Measurements from ENCODE around the gene RCAN3. TPM values are rescaled to one million over a fixed set of nuclear protein-coding genes. Genes with fewer than 3 reads are reported as not detected.

The RCAN3 gene
- total and polyA plus RNA-seq, 10 of the 15 experiments (the other 5 are each of a cell fraction or from before 2014, with no cell fraction given), result 0.02 to 0.46 (median 0.06) TPM; not detected in 3

DNA sequence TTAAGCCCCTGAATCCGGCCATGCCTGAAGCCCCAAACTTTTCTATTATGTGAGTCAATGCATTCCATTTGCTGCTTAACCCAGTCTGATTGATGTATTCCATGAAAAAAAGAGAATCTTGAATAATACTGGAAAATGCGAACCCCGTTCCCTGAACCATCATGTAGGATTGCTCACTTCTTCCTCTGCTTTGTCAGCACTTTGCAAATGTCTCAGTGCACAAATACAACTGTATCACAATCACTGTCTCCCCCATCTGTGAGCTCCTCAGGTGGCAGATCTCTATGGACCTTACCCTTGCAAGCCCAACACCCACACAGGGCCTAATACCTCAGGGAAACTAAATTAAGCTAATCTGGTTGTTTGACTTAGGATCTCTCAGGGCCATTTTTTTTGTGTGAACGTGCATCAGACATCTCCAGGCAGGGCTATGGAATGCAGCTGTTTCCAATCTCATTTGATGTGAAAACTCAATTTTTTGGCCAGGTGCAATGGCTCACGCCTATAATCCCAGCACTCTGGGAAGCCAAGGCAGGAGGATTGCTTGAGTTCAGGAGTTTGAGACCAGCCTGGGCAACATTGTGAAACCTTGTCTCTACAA, 2.1 kb upstream of the RCAN3 start (continued):
- TF ChIP-seq, protein P1, sequence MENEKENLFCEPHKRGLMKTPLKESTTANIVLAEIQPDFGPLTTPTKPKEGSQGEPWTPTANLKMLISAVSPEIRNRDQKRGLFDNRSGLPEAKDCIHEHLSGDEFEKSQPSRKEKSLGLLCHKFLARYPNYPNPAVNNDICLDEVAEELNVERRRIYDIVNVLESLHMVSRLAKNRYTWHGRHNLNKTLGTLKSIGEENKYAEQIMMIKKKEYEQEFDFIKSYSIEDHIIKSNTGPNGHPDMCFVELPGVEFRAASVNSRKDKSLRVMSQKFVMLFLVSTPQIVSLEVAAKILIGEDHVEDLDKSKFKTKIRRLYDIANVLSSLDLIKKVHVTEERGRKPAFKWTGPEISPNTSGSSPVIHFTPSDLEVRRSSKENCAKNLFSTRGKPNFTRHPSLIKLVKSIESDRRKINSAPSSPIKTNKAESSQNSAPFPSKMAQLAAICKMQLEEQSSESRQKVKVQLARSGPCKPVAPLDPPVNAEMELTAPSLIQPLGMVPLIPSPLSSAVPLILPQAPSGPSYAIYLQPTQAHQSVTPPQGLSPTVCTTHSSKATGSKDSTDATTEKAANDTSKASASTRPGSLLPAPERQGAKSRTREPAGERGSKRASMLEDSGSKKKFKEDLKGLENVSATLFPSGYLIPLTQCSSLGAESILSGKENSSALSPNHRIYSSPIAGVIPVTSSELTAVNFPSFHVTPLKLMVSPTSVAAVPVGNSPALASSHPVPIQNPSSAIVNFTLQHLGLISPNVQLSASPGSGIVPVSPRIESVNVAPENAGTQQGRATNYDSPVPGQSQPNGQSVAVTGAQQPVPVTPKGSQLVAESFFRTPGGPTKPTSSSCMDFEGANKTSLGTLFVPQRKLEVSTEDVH (IDR thresholded peaks at IDR 0.05; ENCODE audit: low read depth, partially characterized antibody), result no peak
- TF ChIP-seq NBN (IDR thresholded peaks at IDR 0.05), result no peak
- TF ChIP-seq, protein P2, sequence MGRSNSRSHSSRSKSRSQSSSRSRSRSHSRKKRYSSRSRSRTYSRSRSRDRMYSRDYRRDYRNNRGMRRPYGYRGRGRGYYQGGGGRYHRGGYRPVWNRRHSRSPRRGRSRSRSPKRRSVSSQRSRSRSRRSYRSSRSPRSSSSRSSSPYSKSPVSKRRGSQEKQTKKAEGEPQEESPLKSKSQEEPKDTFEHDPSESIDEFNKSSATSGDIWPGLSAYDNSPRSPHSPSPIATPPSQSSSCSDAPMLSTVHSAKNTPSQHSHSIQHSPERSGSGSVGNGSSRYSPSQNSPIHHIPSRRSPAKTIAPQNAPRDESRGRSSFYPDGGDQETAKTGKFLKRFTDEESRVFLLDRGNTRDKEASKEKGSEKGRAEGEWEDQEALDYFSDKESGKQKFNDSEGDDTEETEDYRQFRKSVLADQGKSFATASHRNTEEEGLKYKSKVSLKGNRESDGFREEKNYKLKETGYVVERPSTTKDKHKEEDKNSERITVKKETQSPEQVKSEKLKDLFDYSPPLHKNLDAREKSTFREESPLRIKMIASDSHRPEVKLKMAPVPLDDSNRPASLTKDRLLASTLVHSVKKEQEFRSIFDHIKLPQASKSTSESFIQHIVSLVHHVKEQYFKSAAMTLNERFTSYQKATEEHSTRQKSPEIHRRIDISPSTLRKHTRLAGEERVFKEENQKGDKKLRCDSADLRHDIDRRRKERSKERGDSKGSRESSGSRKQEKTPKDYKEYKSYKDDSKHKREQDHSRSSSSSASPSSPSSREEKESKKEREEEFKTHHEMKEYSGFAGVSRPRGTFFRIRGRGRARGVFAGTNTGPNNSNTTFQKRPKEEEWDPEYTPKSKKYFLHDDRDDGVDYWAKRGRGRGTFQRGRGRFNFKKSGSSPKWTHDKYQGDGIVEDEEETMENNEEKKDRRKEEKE (IDR thresholded peaks at IDR 0.05), result no peak

DNA sequence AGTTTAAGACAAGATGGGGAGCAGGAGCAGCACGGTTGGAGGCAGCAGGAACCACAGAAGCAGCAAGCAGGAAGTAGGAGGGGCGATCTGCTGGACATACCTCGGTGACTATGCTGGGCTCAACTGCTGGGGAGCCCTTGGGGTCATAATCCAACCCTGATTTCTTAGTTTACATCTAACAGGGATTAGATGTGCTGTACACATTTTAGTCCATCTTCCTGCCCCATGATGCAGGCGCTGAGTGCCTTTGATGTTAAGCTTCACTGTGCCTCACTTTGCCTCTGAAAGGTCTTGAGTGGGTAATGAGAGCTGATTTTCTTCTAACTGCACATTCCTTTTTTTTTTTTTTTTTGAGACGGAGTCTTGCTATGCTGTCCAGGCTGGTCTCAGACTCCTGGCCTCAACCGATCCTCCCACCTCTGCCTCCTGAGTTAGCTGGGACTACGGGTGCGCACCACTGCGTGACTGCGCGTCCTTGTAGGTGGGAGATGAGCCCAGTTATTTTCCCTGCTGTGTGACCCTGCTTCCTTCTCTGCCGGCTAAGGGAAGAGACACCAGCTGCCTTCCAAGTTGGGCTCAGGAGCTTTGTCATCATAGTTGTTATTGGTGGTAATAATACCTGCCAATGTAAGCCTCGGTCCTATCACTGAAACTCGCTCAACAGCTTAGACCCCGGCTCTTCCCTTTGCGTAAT, 1.1 kb upstream of the RCAN3 start:
- H3K4me3 ChIP-seq, result peak overlapping the region; percentile 80; the same call in 1 of the 2 replicates
- peak; percentile 78 for FAIRE-seq
- no peaks in the 10 kb centered on the region for H3K79me2 ChIP-seq (ENCODE audit: control insufficient read depth, insufficient read depth, low read length)
- no peaks in the 10 kb centered on the region; the same call in 1 of the 2 replicates for H4K20me1 ChIP-seq (ENCODE audit: control insufficient read depth, insufficient read depth)
- H3K36me3 ChIP-seq (ENCODE audit: control insufficient read depth in 2 of 2, insufficient read depth in 2 of 2, low read length in 1 of 2), result no peaks in the 10 kb centered on the region
- ChIA-PET POLR2A (no interaction called here), CTCF (interaction anchor here (0.6 to 1.1 kb wide), 3 partner anchors 15 to 59 kb away, joined by 3 to 6 read pairs (median 3); no protein-coding TSS in a partner anchor), RAD21 (ENCODE audit: unreplicated experiment) (interaction anchor here (0.6 kb wide), 1 partner anchor 47 kb away, joined by 3 read pairs; no protein-coding TSS in a partner anchor), SMC1A (ENCODE audit: uncharacterized antibody, unreplicated experiment) (interaction anchor here (1.0 kb wide), 1 partner anchor 13 kb away, joined by 4 read pairs; no protein-coding TSS in a partner anchor)
- H3K27me3 ChIP-seq (replicated peaks in 1 of 2; ENCODE audit: control insufficient read depth in 2 of 2, insufficient read depth in 2 of 2, low read length in 1 of 2), result peaks cover 10 to 20% of the 10 kb centered on the region in 2 experiments
- WGBS (ENCODE audit: insufficient coverage, insufficient replicate concordance, low lambda C conversion rate, missing lambda C conversion rate), result 26% methylated on average over 14 of the region's 16 CpGs
- peak overlapping the region; percentile 96 for H3K4me2 ChIP-seq (ENCODE audit: control insufficient read depth, insufficient read depth)
- in situ Hi-C loops (cut with MboI) (no loop called here), intact Hi-C loops (cut with micrococcal nuclease; ENCODE audit: unreplicated experiment) (no loop called here)
- no peak overlapping the region for H3K27ac ChIP-seq (ENCODE audit: control insufficient read depth, insufficient read depth)
- ATAC-seq, result peak; percentile 45; the same call in 1 of the 3 replicates
- H3K9ac ChIP-seq (ENCODE audit: control insufficient read depth, insufficient read depth, low read length), result no peak overlapping the region
- H3K4me1 ChIP-seq (ENCODE audit: control insufficient read depth, insufficient read depth, low read length), result peaks cover 8% of the 10 kb centered on the region
- H3K9me3 ChIP-seq (replicated peaks; ENCODE audit: control insufficient read depth, insufficient read depth, low read length), result no peaks in the 10 kb centered on the region
- BruUV-seq (replicated peaks), result no TSS peak
- no peak for DNase-seq (ENCODE audit: low read depth, low spot score)
- peak overlapping the region; percentile 34 for H2AFZ ChIP-seq (ENCODE audit: control insufficient read depth, low read depth, low read length)
- TF ChIP-seq ZNF24 (IDR thresholded peaks at IDR 0.05) (no peak), RBBP5 (conservative IDR thresholded peaks at IDR 0.05) (no peak), CREM (IDR thresholded peaks at IDR 0.05; ENCODE audit: low read depth) (no peak), SRF (IDR thresholded peaks at IDR 0.05; ENCODE audit: low read depth in 2 of 2, low read length in 2 of 2) (no peak), TBL1XR1 (IDR thresholded peaks at IDR 0.05; ENCODE audit: low read depth, low read length) (no peak)
- TF ChIP-seq, protein P3, sequence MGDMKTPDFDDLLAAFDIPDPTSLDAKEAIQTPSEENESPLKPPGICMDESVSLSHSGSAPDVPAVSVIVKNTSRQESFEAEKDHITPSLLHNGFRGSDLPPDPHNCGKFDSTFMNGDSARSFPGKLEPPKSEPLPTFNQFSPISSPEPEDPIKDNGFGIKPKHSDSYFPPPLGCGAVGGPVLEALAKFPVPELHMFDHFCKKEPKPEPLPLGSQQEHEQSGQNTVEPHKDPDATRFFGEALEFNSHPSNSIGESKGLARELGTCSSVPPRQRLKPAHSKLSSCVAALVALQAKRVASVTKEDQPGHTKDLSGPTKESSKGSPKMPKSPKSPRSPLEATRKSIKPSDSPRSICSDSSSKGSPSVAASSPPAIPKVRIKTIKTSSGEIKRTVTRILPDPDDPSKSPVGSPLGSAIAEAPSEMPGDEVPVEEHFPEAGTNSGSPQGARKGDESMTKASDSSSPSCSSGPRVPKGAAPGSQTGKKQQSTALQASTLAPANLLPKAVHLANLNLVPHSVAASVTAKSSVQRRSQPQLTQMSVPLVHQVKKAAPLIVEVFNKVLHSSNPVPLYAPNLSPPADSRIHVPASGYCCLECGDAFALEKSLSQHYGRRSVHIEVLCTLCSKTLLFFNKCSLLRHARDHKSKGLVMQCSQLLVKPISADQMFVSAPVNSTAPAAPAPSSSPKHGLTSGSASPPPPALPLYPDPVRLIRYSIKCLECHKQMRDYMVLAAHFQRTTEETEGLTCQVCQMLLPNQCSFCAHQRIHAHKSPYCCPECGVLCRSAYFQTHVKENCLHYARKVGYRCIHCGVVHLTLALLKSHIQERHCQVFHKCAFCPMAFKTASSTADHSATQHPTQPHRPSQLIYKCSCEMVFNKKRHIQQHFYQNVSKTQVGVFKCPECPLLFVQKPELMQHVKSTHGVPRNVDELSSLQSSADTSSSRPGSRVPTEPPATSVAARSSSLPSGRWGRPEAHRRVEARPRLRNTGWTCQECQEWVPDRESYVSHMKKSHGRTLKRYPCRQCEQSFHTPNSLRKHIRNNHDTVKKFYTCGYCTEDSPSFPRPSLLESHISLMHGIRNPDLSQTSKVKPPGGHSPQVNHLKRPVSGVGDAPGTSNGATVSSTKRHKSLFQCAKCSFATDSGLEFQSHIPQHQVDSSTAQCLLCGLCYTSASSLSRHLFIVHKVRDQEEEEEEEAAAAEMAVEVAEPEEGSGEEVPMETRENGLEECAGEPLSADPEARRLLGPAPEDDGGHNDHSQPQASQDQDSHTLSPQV (IDR thresholded peaks at IDR 0.05), result no peak

All from GM12878 (cell line).